Liver (tissue), 9 donors: ENCODE data around the gene ARL4D. TPM values are rescaled to one million over a fixed set of nuclear protein-coding genes. Genes with fewer than 3 reads are reported as not detected.
A peak's percentile ranks its signal among the peaks of the same experiment; 100 is the strongest.

Source experiments
- DNase-seq: peaks from one replicate; pipeline ENCODE4 v3.0.0-alpha.2; 2017; ENCODE audit warnings: low spot score
- H3K27ac ChIP-seq, 2 donors: one replicate each; pipeline ENCODE4 v1.7.0; 2013; ENCODE audit warnings: inconsistent platforms in 2 of 2, low read length in 2 of 2, control low read depth in 1 of 2, low read depth in 1 of 2, mild to moderate bottlenecking in 1 of 2
- H3K27me3 ChIP-seq, 4 donors: one replicate each; pipeline versions ENCODE4 v1.6.1 to v1.7.0; 2013; ENCODE audit warnings: low read length in 3 of 4, inconsistent platforms in 1 of 4, mild to moderate bottlenecking in 1 of 4, moderate library complexity in 1 of 4; ENCODE audit not compliant: control insufficient read depth in 4 of 4, insufficient read depth in 4 of 4
- H3K36me3 ChIP-seq, 4 donors: one replicate each; pipeline versions ENCODE4 v1.6.1 to v1.7.0; 2013; ENCODE audit warnings: low read length in 3 of 4, mild to moderate bottlenecking in 3 of 4, low read depth in 1 of 4, moderate library complexity in 1 of 4; ENCODE audit not compliant: control insufficient read depth in 4 of 4, insufficient read depth in 3 of 4
- H3K4me1 ChIP-seq, 4 donors: one replicate each; pipeline versions ENCODE4 v1.6.1 to v1.7.0; 2013; ENCODE audit warnings: low read length in 3 of 4, mild to moderate bottlenecking in 3 of 4, moderate library complexity in 1 of 4; ENCODE audit not compliant: control insufficient read depth in 4 of 4, insufficient read depth in 4 of 4
- H3K4me3 ChIP-seq, 3 donors: one replicate each; pipeline versions ENCODE4 v1.6.1 to v1.7.0; 2013; ENCODE audit warnings: low read length in 3 of 3, control low read depth in 1 of 3, low read depth in 1 of 3, mild to moderate bottlenecking in 1 of 3
- H3K9ac ChIP-seq, 2 donors: one replicate each; pipeline ENCODE4 v1.7.0; 2013; ENCODE audit warnings: low read length in 2 of 2, mild to moderate bottlenecking in 2 of 2, moderate library complexity in 2 of 2, control low read depth in 1 of 2, low read depth in 1 of 2
- H3K9me3 ChIP-seq, 4 donors: one replicate each; pipeline versions ENCODE4 v1.6.1 to v1.7.0; 2013; ENCODE audit warnings: low read length in 3 of 4; ENCODE audit not compliant: control insufficient read depth in 4 of 4
- EGR1 ChIP-seq, 2 donors: IDR thresholded peaks; 2 replicates each; pipeline ENCODE4 v1.6.1; 2016 to 2018; ENCODE audit warnings: antibody characterized with exemption in 2 of 2, low read depth in 2 of 2
- FOXA1 ChIP-seq: IDR thresholded peaks from 2 replicates; pipeline ENCODE4 v1.6.1; 2016; ENCODE audit warnings: antibody characterized with exemption
- FOXA2 ChIP-seq: IDR thresholded peaks from 2 replicates; pipeline ENCODE4 v1.6.1; 2016; ENCODE audit warnings: antibody characterized with exemption
- GABPA ChIP-seq, 2 donors: IDR thresholded peaks in 1 of 2; conservative IDR thresholded peaks in 1 of 2; 2 replicates each; pipeline ENCODE4 v1.6.1; 2016; ENCODE audit warnings: antibody characterized with exemption in 2 of 2, mild to moderate bottlenecking in 1 of 2, moderate library complexity in 1 of 2
- HNF4A ChIP-seq, 2 donors: conservative IDR thresholded peaks; 2 replicates each; pipeline ENCODE4 v1.6.1; 2016; ENCODE audit warnings: antibody characterized with exemption in 2 of 2, mild to moderate bottlenecking in 2 of 2
- HNF4G ChIP-seq: IDR thresholded peaks from 2 replicates; pipeline ENCODE4 v1.6.1; 2016; ENCODE audit warnings: antibody characterized with exemption
- JUND ChIP-seq, 2 donors: IDR thresholded peaks; 2 replicates each; pipeline ENCODE4 v1.6.1; 2016; ENCODE audit warnings: antibody characterized with exemption in 2 of 2
- NR2F2 ChIP-seq: IDR thresholded peaks from 2 replicates; pipeline ENCODE4 v1.6.1; 2016; ENCODE audit warnings: antibody characterized with exemption
- RAD21 ChIP-seq, 2 donors: IDR thresholded peaks; 2 replicates each; pipeline ENCODE4 v1.6.1; 2016; ENCODE audit warnings: antibody characterized with exemption in 2 of 2, mild to moderate bottlenecking in 2 of 2
- RXRA ChIP-seq, 2 donors: IDR thresholded peaks; 2 replicates each; pipeline ENCODE4 v1.6.1; 2017 to 2018; ENCODE audit warnings: antibody characterized with exemption in 2 of 2, mild to moderate bottlenecking in 1 of 2
- SP1 ChIP-seq: IDR thresholded peaks from 2 replicates; pipeline ENCODE4 v1.6.1; 2018; ENCODE audit warnings: antibody characterized with exemption, mild to moderate bottlenecking
- TAF1 ChIP-seq: conservative IDR thresholded peaks from 2 replicates; pipeline ENCODE4 v1.6.1; 2016; ENCODE audit warnings: antibody characterized with exemption, mild to moderate bottlenecking
- YY1 ChIP-seq: IDR thresholded peaks from 2 replicates; pipeline ENCODE4 v1.6.1; 2016; ENCODE audit warnings: antibody characterized with exemption, mild to moderate bottlenecking
- WGBS: extraction: QIAGEN DNeasy Blood & Tissue Kit; methylation state at CpG from one replicate; pipeline ENCODE4 v1.1.7; 2013; 5-methylcytosine and 5-hydroxymethylcytosine counted together
- polyA plus RNA-seq, 2 donors: library from polyadenylated mRNA; stranded (reverse) in 1 of 2; unstranded in 1 of 2; fragments of 200-250 nt in 1 of 2; fragments of >200 nt in 1 of 2; fragmentation: Nextera tagmentation in 1 of 2; extraction: Ambion mirVana in 1 of 2; gene quantifications; one replicate each; pipeline versions ENCODE4 v1.2.1 to v1.2.3, GENCODE V29; 2013 to 2015
- total RNA-seq, 2 donors: library from RNA; depleted of rRNA; stranded (reverse); fragments of >200 nt; gene quantifications; one replicate each; pipeline ENCODE4 v1.2.3, GENCODE V29; 2014
- TF ChIP-seq, protein P1 (sequence below): IDR thresholded peaks from 2 replicates; pipeline ENCODE4 v1.6.1; 2016; ENCODE audit warnings: antibody characterized with exemption
- TF ChIP-seq, protein P2 (sequence below): IDR thresholded peaks from 2 replicates; pipeline ENCODE4 v1.6.1; 2016; ENCODE audit warnings: antibody characterized with exemption
- TF ChIP-seq, protein P3 (sequence below): IDR thresholded peaks from 2 replicates; pipeline ENCODE4 v1.6.1; 2016; ENCODE audit warnings: antibody characterized with exemption, mild to moderate bottlenecking
- TF ChIP-seq, protein P4 (sequence below): fragments of 150-350 bp; IDR thresholded peaks from 2 replicates; pipeline ENCODE4 v1.5.1; 2017; ENCODE audit warnings: improper control_type of control experiment, low read depth, low read length; ENCODE audit not compliant: missing input control
- TF ChIP-seq, protein P5 (sequence below): IDR thresholded peaks from 2 replicates; pipeline ENCODE4 v1.6.1; 2016; ENCODE audit warnings: antibody characterized with exemption
- donor health status: healthy.
- donor health status: healthy.
- donor health status: healthy.
- donor health status: healthy.
- donor health status: healthy.

Gene ARL4D
- total and polyA plus RNA-seq, 4 donors = 13.6 to 39.2 (median 17.6) TPM

DNA sequence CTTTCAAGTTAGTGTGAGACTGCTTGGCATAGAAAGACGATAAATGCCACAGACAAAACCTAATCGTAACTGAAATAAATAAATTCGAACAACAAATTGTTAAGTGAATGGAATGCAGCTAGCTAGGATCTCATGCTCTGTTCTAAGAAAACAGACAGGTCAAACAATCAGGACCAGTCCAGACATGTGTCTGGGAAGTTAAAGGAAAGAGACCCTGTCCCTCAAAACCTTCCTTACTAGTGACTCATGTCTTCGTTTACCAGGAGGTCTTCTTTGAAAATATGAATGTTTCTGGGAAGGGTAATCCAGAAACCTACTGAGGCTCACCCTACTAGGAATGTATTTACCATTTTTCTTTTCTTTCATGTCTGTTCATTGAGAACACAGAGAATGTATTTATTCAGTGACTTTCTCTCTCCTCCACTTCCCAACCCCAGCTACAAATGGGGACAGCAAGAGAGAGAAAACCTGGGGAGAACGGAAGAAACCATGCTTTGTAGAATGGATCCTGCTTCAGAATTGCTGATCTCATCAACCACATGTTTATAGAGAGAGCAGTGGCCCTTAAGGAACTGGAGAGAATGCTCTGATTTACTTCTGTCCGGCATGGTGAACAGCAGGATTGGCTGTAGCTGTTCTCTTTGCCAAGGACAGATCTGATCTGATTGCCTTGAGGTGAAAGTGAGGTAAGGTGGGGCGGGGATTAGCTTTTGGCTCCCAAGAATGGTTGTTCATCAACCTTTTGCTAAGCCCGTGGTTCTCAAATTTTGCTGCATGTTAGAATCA lies 45.6 kb downstream of the ARL4D start:
- DNase-seq = no peak
- Histone ChIP-seq H3K4me1 (peaks cover 0 to 23% (median 13%) of the 10 kb centered on the region in 4 donors), H3K4me3 (no peak overlapping the region), H3K36me3 (no peaks in the 10 kb centered on the region), H3K27me3 (no peaks in the 10 kb centered on the region), H3K9ac (peak overlapping the region in 1 of 2 donors; percentile 49), H3K27ac (peak overlapping the region; percentile 86 to 87), H3K9me3 (no peaks in the 10 kb centered on the region)
- WGBS = 60% methylated on average over 8 of the region's 8 CpGs
- TF ChIP-seq YY1 (no peak), HNF4A (conservative IDR thresholded peaks at IDR 0.05) (peak; percentile 15 to 37), FOXA1 (no peak), GABPA (IDR thresholded peaks at IDR 0.05 in 1 of 2, conservative IDR thresholded peaks at IDR 0.05 in 1 of 2) (no peak), FOXA2 (no peak), TAF1 (no peak), HNF4G (no peak), EGR1 (IDR thresholded peaks at IDR 0.05; ENCODE audit: low read depth in 2 of 2) (no peak), SP1 (no peak), RXRA (IDR thresholded peaks at IDR 0.05) (peak; percentile 38 to 66), RAD21 (IDR thresholded peaks at IDR 0.05) (peak in 1 of 2 donors; percentile 34), NR2F2 (no peak), JUND (IDR thresholded peaks at IDR 0.05) (peak in 1 of 2 donors; percentile 13)
- TF ChIP-seq, protein P1, sequence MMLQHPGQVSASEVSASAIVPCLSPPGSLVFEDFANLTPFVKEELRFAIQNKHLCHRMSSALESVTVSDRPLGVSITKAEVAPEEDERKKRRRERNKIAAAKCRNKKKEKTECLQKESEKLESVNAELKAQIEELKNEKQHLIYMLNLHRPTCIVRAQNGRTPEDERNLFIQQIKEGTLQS = no peak
- TF ChIP-seq, protein P2, sequence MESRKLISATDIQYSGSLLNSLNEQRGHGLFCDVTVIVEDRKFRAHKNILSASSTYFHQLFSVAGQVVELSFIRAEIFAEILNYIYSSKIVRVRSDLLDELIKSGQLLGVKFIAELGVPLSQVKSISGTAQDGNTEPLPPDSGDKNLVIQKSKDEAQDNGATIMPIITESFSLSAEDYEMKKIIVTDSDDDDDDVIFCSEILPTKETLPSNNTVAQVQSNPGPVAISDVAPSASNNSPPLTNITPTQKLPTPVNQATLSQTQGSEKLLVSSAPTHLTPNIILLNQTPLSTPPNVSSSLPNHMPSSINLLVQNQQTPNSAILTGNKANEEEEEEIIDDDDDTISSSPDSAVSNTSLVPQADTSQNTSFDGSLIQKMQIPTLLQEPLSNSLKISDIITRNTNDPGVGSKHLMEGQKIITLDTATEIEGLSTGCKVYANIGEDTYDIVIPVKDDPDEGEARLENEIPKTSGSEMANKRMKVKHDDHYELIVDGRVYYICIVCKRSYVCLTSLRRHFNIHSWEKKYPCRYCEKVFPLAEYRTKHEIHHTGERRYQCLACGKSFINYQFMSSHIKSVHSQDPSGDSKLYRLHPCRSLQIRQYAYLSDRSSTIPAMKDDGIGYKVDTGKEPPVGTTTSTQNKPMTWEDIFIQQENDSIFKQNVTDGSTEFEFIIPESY = no peak
- TF ChIP-seq, protein P3, sequence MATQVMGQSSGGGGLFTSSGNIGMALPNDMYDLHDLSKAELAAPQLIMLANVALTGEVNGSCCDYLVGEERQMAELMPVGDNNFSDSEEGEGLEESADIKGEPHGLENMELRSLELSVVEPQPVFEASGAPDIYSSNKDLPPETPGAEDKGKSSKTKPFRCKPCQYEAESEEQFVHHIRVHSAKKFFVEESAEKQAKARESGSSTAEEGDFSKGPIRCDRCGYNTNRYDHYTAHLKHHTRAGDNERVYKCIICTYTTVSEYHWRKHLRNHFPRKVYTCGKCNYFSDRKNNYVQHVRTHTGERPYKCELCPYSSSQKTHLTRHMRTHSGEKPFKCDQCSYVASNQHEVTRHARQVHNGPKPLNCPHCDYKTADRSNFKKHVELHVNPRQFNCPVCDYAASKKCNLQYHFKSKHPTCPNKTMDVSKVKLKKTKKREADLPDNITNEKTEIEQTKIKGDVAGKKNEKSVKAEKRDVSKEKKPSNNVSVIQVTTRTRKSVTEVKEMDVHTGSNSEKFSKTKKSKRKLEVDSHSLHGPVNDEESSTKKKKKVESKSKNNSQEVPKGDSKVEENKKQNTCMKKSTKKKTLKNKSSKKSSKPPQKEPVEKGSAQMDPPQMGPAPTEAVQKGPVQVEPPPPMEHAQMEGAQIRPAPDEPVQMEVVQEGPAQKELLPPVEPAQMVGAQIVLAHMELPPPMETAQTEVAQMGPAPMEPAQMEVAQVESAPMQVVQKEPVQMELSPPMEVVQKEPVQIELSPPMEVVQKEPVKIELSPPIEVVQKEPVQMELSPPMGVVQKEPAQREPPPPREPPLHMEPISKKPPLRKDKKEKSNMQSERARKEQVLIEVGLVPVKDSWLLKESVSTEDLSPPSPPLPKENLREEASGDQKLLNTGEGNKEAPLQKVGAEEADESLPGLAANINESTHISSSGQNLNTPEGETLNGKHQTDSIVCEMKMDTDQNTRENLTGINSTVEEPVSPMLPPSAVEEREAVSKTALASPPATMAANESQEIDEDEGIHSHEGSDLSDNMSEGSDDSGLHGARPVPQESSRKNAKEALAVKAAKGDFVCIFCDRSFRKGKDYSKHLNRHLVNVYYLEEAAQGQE = peak; percentile 40
- TF ChIP-seq, protein P4, sequence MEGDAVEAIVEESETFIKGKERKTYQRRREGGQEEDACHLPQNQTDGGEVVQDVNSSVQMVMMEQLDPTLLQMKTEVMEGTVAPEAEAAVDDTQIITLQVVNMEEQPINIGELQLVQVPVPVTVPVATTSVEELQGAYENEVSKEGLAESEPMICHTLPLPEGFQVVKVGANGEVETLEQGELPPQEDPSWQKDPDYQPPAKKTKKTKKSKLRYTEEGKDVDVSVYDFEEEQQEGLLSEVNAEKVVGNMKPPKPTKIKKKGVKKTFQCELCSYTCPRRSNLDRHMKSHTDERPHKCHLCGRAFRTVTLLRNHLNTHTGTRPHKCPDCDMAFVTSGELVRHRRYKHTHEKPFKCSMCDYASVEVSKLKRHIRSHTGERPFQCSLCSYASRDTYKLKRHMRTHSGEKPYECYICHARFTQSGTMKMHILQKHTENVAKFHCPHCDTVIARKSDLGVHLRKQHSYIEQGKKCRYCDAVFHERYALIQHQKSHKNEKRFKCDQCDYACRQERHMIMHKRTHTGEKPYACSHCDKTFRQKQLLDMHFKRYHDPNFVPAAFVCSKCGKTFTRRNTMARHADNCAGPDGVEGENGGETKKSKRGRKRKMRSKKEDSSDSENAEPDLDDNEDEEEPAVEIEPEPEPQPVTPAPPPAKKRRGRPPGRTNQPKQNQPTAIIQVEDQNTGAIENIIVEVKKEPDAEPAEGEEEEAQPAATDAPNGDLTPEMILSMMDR = no peak
- TF ChIP-seq, protein P5, sequence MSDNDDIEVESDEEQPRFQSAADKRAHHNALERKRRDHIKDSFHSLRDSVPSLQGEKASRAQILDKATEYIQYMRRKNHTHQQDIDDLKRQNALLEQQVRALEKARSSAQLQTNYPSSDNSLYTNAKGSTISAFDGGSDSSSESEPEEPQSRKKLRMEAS = no peak
